ENCODE measurements around the gene TMOD1. TPM values are rescaled to one million over a fixed set of nuclear protein-coding genes. Genes with fewer than 3 reads are reported as not detected.
"Not testable (repeated sequence)": the region's sequence is repeated elsewhere in the genome, so short reads cannot be mapped to it uniquely, and the experiment has no call there.

TMOD1 gene
- total and polyA plus RNA-seq, 5 experiments from 2014 or later: 0.92 to 2.7 (median 1.2) TPM

- H3K4me3 Mint-ChIP-seq, H3K27ac Mint-ChIP-seq, POLR2A ChIA-PET, DNase-seq, H3K4me1 Mint-ChIP-seq, ATAC-seq, H3K27me3 Mint-ChIP-seq: not testable (repeated sequence)
- Mint-ChIP-seq H3K36me3 (peaks cover 10 to 12% (median 10%) of the 10 kb centered on the region in 3 donors), H3K9me3 (peaks cover 0 to 19% (median 6%) of the 10 kb centered on the region in 9 donors)
Measured at GRCh38 chr9:97586909-97587308, 85.4 kb downstream of the TMOD1 start.

GRCh38 chr9:97591535-97591934 lies 90.1 kb downstream of the TMOD1 start:
- no peak overlapping the region for H3K4me3 Mint-ChIP-seq
- ATAC-seq (no peak), DNase-seq (no peak)
- no peak overlapping the region for H3K27ac Mint-ChIP-seq
- POLR2A ChIA-PET: no interaction called here
- H3K27me3 Mint-ChIP-seq: peaks cover 0 to 3% (median 0%) of the 10 kb centered on the region in 5 donors
- peaks cover 12 to 20% (median 13%) of the 10 kb centered on the region in 3 donors for H3K36me3 Mint-ChIP-seq
- H3K9me3 Mint-ChIP-seq: peaks cover 0 to 14% (median 6%) of the 10 kb centered on the region in 9 donors
- H3K4me1 Mint-ChIP-seq: peaks cover 0 to 4% (median 0%) of the 10 kb centered on the region in 4 donors

GRCh38 chr9:97592126-97592525 lies 90.7 kb downstream of the TMOD1 start:
- H3K4me1 Mint-ChIP-seq: peaks cover 0 to 4% (median 1%) of the 10 kb centered on the region in 4 donors
- H3K4me3 Mint-ChIP-seq: no peak overlapping the region
- peaks cover 0 to 3% (median 0%) of the 10 kb centered on the region in 5 donors for H3K27me3 Mint-ChIP-seq
- no peak overlapping the region for H3K27ac Mint-ChIP-seq
- peaks cover 9 to 20% (median 9%) of the 10 kb centered on the region in 3 donors for H3K36me3 Mint-ChIP-seq
- POLR2A ChIA-PET: no interaction called here
- peaks cover 0 to 9% (median 6%) of the 10 kb centered on the region in 9 donors for H3K9me3 Mint-ChIP-seq
- ATAC-seq (no peak), DNase-seq (no peak)

DNA sequence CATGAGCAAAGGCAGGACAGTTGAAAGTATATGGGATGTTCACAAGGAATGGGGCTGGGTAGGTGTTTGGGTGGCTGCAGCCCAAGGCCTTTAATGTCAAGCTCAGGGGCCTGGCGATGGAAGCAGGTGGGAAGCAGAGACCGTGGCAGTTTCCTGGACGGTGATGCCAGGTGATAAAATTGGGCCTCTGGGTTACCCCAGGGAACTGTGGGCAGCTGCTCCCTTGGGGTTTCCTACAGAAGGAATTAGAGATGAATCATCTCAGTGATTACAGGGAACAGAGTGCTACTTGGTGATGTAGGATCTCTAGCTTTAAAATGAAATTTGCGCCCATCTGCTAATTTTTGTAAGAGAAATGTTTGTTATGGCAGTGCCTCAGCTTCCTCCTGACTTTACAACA lies 92.5 kb downstream of the TMOD1 start:
- POLR2A ChIA-PET: interaction anchor here (1.5 kb wide), 1 partner anchor 19 kb away, joined by 5 read pairs; no protein-coding TSS in a partner anchor
- DNase-seq (no peak), ATAC-seq (no peak)
- Mint-ChIP-seq H3K27me3 (peaks cover 0 to 3% (median 0%) of the 10 kb centered on the region in 5 donors), H3K27ac (peak overlapping the region in 1 of 10 donors; percentile 82), H3K9me3 (no peaks in the 10 kb centered on the region), H3K4me1 (peaks cover 5 to 9% (median 6%) of the 10 kb centered on the region in 4 donors), H3K36me3 (peaks cover 0 to 14% (median 3%) of the 10 kb centered on the region in 3 donors), H3K4me3 (no peak overlapping the region)

DNA sequence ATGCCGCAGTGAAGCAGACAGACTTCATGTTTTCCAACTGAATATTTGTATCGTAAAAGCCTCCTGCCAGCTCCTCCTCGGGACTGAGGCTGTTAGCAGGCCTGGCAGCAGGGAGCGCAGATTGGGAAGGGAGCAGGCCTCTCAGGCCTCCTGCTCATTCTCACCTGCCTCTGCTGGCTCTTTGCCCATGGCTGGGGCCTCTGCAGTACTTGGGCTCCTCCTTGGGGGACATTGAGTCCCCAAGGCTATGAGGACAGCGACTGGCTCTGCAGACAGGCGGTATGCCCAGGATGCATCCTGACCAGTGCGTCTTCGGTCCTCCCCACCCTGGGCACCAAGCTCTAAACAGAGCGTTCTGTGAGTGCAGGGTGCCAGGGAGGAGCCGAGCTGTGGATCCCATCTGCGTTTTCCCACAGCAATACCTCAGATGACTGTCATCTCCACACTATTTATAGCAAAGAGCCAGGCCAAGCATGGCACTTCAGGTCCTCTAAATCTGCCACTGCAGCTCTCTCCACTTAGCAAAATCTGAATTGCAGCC lies 93.0 kb downstream of the TMOD1 start:
- no peak overlapping the region for H3K4me3 Mint-ChIP-seq
- no peak for DNase-seq
- peaks cover 5 to 9% (median 6%) of the 10 kb centered on the region in 4 donors for H3K4me1 Mint-ChIP-seq
- H3K27me3 Mint-ChIP-seq: peaks cover 0 to 3% (median 0%) of the 10 kb centered on the region in 5 donors
- no peaks in the 10 kb centered on the region for H3K9me3 Mint-ChIP-seq
- no peak overlapping the region for H3K27ac Mint-ChIP-seq
- POLR2A ChIA-PET: interaction anchor here (1.5 kb wide), 1 partner anchor 19 kb away, joined by 5 read pairs; no protein-coding TSS in a partner anchor
- H3K36me3 Mint-ChIP-seq: peaks cover 0 to 14% (median 3%) of the 10 kb centered on the region in 3 donors
- ATAC-seq: no peak

- Mint-ChIP-seq H3K9me3 (no peaks in the 10 kb centered on the region), H3K36me3 (peaks cover 0 to 30% (median 3%) of the 10 kb centered on the region in 3 donors), H3K27ac (peak overlapping the region in 2 of 10 donors; percentile 33 to 45), H3K4me1 (peaks cover 5 to 9% (median 6%) of the 10 kb centered on the region in 4 donors), H3K27me3 (no peaks in the 10 kb centered on the region), H3K4me3 (no peak overlapping the region)
- no peak for DNase-seq
- ATAC-seq: no peak
- POLR2A ChIA-PET: no interaction called here
Measured at GRCh38 chr9:97596906-97597305, 95.4 kb downstream of the TMOD1 start.

GRCh38 chr9:97598461-97599288 lies 97.2 kb downstream of the TMOD1 start:
- H3K4me3 Mint-ChIP-seq: peak overlapping the region; percentile 45 to 76 (median 66)
- peak overlapping the region; percentile 0 to 82 (median 40) for H3K27ac Mint-ChIP-seq
- peak; percentile 38 to 86 (median 66) for DNase-seq
- H3K36me3 Mint-ChIP-seq: peaks cover 0 to 43% (median 5%) of the 10 kb centered on the region in 3 donors
- POLR2A ChIA-PET: interaction anchor here (0.7 to 1.6 kb wide), 4 partner anchors 9 to 742 kb away, joined by 4 to 5 read pairs (median 5); partner anchors contain the start of genes NCBP1 and TSTD2
- ATAC-seq: peak; percentile 93 to 98
- no peaks in the 10 kb centered on the region for H3K27me3 Mint-ChIP-seq
- no peaks in the 10 kb centered on the region for H3K9me3 Mint-ChIP-seq
- H3K4me1 Mint-ChIP-seq: peaks cover 5 to 9% (median 7%) of the 10 kb centered on the region in 4 donors

DNA sequence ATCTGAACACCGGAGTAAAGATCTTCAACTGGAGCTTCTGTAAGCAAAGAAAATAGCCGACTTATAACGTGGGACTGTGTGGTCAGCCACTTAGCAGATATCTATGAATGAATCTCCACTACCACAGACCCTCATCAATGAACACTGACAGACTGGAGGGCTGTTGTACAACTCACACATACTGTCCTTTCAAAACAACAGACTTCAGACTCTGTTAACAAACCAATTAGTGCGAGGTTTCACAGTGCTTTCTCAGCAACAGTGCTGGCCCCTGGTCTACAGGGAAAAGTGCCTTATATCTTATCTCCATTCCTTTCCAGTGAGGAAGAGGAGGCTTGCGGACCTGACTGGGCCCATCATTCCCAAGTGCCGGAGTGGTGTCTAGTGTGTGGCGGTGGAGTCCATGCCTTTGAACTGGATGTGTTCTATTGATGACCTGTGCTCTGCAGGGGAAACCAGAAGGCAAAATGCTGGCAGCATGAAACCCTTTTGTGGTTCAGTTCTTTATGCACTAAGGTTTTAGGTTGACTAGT lies 97.9 kb downstream of the TMOD1 start:
- Mint-ChIP-seq H3K9me3 (no peaks in the 10 kb centered on the region), H3K36me3 (peaks cover 0 to 48% (median 5%) of the 10 kb centered on the region in 3 donors), H3K27ac (peak overlapping the region in 2 of 10 donors; percentile 0 to 21), H3K27me3 (no peaks in the 10 kb centered on the region), H3K4me1 (peaks cover 5 to 9% (median 7%) of the 10 kb centered on the region in 4 donors), H3K4me3 (no peak overlapping the region)
- DNase-seq (no peak), ATAC-seq (no peak)
- POLR2A ChIA-PET: interaction anchor here (0.7 to 1.6 kb wide), 3 partner anchors 25 to 743 kb away, joined by 4 to 5 read pairs (median 5); partner anchors contain the start of genes NCBP1 and TSTD2

DNA sequence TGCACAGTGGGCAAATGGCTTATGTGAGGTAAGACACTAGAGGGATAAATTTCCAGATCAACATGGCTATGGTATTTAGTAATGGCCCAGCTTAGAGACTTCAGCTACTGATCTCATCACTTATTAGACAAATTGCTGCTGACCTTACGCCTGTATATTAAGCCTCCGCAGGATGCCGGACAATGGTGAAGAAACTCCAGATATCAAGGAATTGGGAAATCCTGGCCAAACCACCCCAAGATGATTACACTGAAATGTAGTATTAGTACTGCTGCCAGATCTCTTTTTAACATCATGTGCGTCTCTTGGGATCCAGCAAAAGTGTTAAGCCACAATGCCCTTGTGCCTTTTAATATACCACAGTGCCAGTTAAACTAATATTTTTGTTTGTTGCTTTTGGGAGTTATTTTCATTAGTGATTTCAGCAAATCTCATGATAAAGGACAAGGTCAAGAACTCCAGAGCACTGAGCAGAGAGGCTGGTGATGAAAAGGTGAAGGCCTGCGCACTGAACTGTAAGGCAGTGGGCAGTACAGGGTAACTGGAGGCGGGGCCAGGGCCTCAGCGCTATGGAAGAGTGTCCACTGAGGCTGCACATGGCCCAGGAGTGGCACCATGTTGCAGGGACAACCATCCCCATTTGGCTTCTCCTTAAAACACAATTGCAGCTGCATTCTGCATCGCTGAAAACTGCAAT lies 99.2 kb downstream of the TMOD1 start:
- Mint-ChIP-seq H3K36me3 (peaks cover 0 to 61% (median 7%) of the 10 kb centered on the region in 3 donors), H3K4me1 (peaks cover 5 to 9% (median 7%) of the 10 kb centered on the region in 4 donors), H3K4me3 (no peak overlapping the region), H3K9me3 (no peaks in the 10 kb centered on the region), H3K27me3 (no peaks in the 10 kb centered on the region), H3K27ac (peak overlapping the region in 1 of 10 donors; percentile 35)
- no peak for DNase-seq
- POLR2A ChIA-PET: no interaction called here
- ATAC-seq: no peak

GRCh38 chr9:97601228-97601898 lies 99.9 kb downstream of the TMOD1 start:
- ATAC-seq (no peak), DNase-seq (no peak)
- no peak overlapping the region for H3K4me3 Mint-ChIP-seq
- POLR2A ChIA-PET: no interaction called here
- H3K36me3 Mint-ChIP-seq: peaks cover 0 to 65% (median 9%) of the 10 kb centered on the region in 3 donors
- no peaks in the 10 kb centered on the region for H3K9me3 Mint-ChIP-seq
- H3K27ac Mint-ChIP-seq: peak overlapping the region in 1 of 10 donors; percentile 51
- no peaks in the 10 kb centered on the region for H3K27me3 Mint-ChIP-seq
- peaks cover 5 to 9% (median 6%) of the 10 kb centered on the region in 4 donors for H3K4me1 Mint-ChIP-seq

DNA sequence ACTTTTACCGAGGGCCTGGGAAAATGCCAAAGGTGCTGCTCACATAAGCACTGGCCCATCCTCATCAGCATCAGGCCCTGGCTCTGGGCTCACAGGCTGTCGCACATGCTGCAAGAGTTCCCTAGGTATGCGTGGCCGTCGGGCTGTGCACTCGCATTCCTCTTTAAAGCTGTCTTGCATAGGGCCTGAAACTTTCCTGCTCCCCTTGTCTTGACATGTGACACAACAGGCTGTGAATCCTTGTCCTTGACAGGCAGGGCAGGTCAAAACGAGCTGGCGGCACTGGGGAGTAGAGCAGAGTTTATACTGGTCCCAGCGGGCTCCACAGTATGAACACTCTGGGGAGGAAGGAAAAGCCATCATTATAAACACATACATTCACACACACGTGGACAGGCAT lies 101.0 kb downstream of the TMOD1 start:
- no peak for ATAC-seq
- Mint-ChIP-seq H3K36me3 (peaks cover 0 to 70% (median 9%) of the 10 kb centered on the region in 3 donors), H3K27me3 (no peaks in the 10 kb centered on the region), H3K9me3 (no peaks in the 10 kb centered on the region), H3K4me3 (no peak overlapping the region), H3K27ac (peak overlapping the region in 3 of 10 donors; percentile 6 to 50 (median 43)), H3K4me1 (peaks cover 5 to 7% (median 6%) of the 10 kb centered on the region in 4 donors)
- POLR2A ChIA-PET: no interaction called here
- no peak for DNase-seq

Measured in naive thymus-derived CD8-positive, alpha-beta T cell (primary cell).